Neural progenitor cell (in vitro differentiated cells): ENCODE results near the gene ZNF382. TPM values are rescaled to one million over a fixed set of nuclear protein-coding genes. Genes with fewer than 3 reads are reported as not detected.

Source experiments
- DNase-seq: peaks from one replicate; pipeline ENCODE4 v3.0.0-alpha.2; 2016; ENCODE audit warnings: low spot score
- H2AFZ ChIP-seq: fragments of 200-600 bp; sonication (generic); replicated peaks from 2 replicates; pipeline ENCODE4 v1.6.1; 2016; ENCODE audit warnings: antibody characterized with exemption
- H3F3A ChIP-seq: fragments of 200-600 bp; sonication (generic); 2 replicates; pipeline ENCODE4 v1.6.1; 2016; ENCODE audit warnings: antibody characterized with exemption, low read depth
- H3K27ac ChIP-seq: fragments of 200-600 bp; sonication (generic); 2 replicates; pipeline ENCODE4 v1.5.1; 2016; ENCODE audit warnings: mild to moderate bottlenecking
- H3K27me3 ChIP-seq: fragments of 200-600 bp; sonication (generic); 2 replicates; pipeline ENCODE4 v1.6.1; 2016; ENCODE audit warnings: mild to moderate bottlenecking, moderate library complexity
- H3K36me3 ChIP-seq: fragments of 200-600 bp; sonication (generic); 2 replicates; pipeline ENCODE4 v1.5.1; 2016
- H3K4me1 ChIP-seq: fragments of 200-600 bp; sonication (generic); 2 replicates; pipeline ENCODE4 v1.6.1; 2016; ENCODE audit warnings: mixed run types
- H3K4me2 ChIP-seq: fragments of 200-600 bp; sonication (generic); 2 replicates; pipeline ENCODE4 v1.6.1; 2016
- H3K4me3 ChIP-seq: fragments of 200-600 bp; sonication (generic); 2 replicates; pipeline ENCODE4 v1.5.1; 2016
- H3K79me2 ChIP-seq: fragments of 200-600 bp; sonication (generic); 2 replicates; pipeline ENCODE4 v1.6.1; 2016; ENCODE audit warnings: low read depth
- H3K9ac ChIP-seq: fragments of 200-600 bp; sonication (generic); 2 replicates; pipeline ENCODE4 v1.6.1; 2016
- H3K9me3 ChIP-seq: fragments of 200-600 bp; sonication (generic); 2 replicates; pipeline ENCODE4 v1.5.1; 2016; ENCODE audit warnings: low read depth
- H4K20me1 ChIP-seq: fragments of 200-600 bp; sonication (generic); 2 replicates; pipeline ENCODE4 v1.6.1; 2016; ENCODE audit warnings: low read depth
- H3K27ac Mint-ChIP-seq: 3 replicates; pipeline ENCODE4 v1.8.0; 2021; ENCODE audit warnings: mixed read lengths
- H3K27me3 Mint-ChIP-seq: 2 replicates; pipeline ENCODE4 v1.8.0; 2022; ENCODE audit warnings: low read depth, mild to moderate bottlenecking, inconsistent platforms, moderate library complexity, mixed read lengths; ENCODE audit not compliant: insufficient read depth
- H3K36me3 Mint-ChIP-seq: 3 replicates; pipeline ENCODE4 v1.8.0; 2021; ENCODE audit warnings: mixed read lengths
- H3K4me1 Mint-ChIP-seq: 3 replicates; pipeline ENCODE4 v1.8.0; 2021; ENCODE audit warnings: mixed read lengths
- H3K4me3 Mint-ChIP-seq: 3 replicates; pipeline ENCODE4 v1.8.0; 2021; ENCODE audit warnings: mild to moderate bottlenecking, moderate library complexity, mixed read lengths
- H3K9me3 Mint-ChIP-seq: 3 replicates; pipeline ENCODE4 v1.8.0; 2020; ENCODE audit warnings: mixed read lengths
- CTCF ChIP-seq: fragments of 200-600 bp; sonication (generic); IDR thresholded peaks from 2 replicates; pipeline ENCODE4 v1.5.1; 2017; ENCODE audit warnings: antibody characterized with exemption, mild to moderate bottlenecking
- EZH2 ChIP-seq: fragments of 200-600 bp; sonication (generic); IDR thresholded peaks from 2 replicates; pipeline ENCODE4 v1.6.1; 2017; ENCODE audit warnings: antibody characterized with exemption, mild to moderate bottlenecking, moderate library complexity
- EZH2phosphoT487 ChIP-seq: fragments of 200-600 bp; sonication (generic); IDR thresholded peaks from 2 replicates; pipeline ENCODE4 v1.6.1; 2017; ENCODE audit warnings: antibody characterized with exemption
- total RNA-seq: library from RNA; depleted of rRNA; stranded (reverse); fragments of >200 nt; gene quantifications from 2 replicates; pipeline ENCODE4 v1.2.3, GENCODE V29; 2015; ENCODE audit warnings: low replicate concordance

The ZNF382 gene
- total RNA-seq, result 16.8 and 17.8 TPM in 2 replicates

GRCh38 chr19:36605101-36605876, at the start of gene ZNF382:
Gene ZNF382, plus strand, starts transcription at chr19:36605313. Its CDS starts 4,602 bp downstream, at chr19:36609915.
- no peaks in the 10 kb centered on the region for H3K27me3 ChIP-seq
- Mint-ChIP-seq H3K27ac (peak within 1 kb of the TSS; percentile 46), H3K27me3 (no peaks in the 10 kb centered on the region), H3K4me1 (peaks cover 10% of the 10 kb centered on the region), H3K36me3 (peaks cover 46% of the 10 kb centered on the region), H3K9me3 (peaks cover 56% of the 10 kb centered on the region), H3K4me3 (peak within 1 kb of the TSS; percentile 88)
- H3K4me1 ChIP-seq, result peaks cover 4% of the 10 kb centered on the region
- no peak within 1 kb of the TSS for H3K27ac ChIP-seq
- peaks cover 46% of the 10 kb centered on the region for H3K79me2 ChIP-seq
- no peaks in the 10 kb centered on the region for H4K20me1 ChIP-seq
- peak within 1 kb of the TSS; percentile 50 for H3K9ac ChIP-seq
- no peaks in the 10 kb centered on the region for H3K36me3 ChIP-seq
- H3K4me3 ChIP-seq, result peak within 1 kb of the TSS; percentile 72
- H3F3A ChIP-seq, result no peaks in the 10 kb centered on the region
- H3K4me2 ChIP-seq, result peak within 1 kb of the TSS; percentile 95
- peak within 1 kb of the TSS; percentile 94 for H2AFZ ChIP-seq
- DNase-seq, result peak; percentile 83
- no peaks in the 10 kb centered on the region for H3K9me3 ChIP-seq
- TF ChIP-seq EZH2phosphoT487, result no peak
- no peak for TF ChIP-seq CTCF
- TF ChIP-seq EZH2, result no peak

- Histone ChIP-seq H3K4me3 (no peak overlapping the region), H3K4me2 (no peak overlapping the region), H3K79me2 (peaks cover 79% of the 10 kb centered on the region), H4K20me1 (no peaks in the 10 kb centered on the region), H3F3A (no peaks in the 10 kb centered on the region), H3K27me3 (no peaks in the 10 kb centered on the region), H3K9me3 (peaks cover 3% of the 10 kb centered on the region), H2AFZ (no peak overlapping the region), H3K9ac (no peak overlapping the region), H3K4me1 (no peaks in the 10 kb centered on the region), H3K27ac (no peak overlapping the region), H3K36me3 (peaks cover 3% of the 10 kb centered on the region)
- no peak for DNase-seq
- no peaks in the 10 kb centered on the region for H3K4me1 Mint-ChIP-seq
- H3K9me3 Mint-ChIP-seq, result peaks cover 93% of the 10 kb centered on the region
- TF ChIP-seq EZH2phosphoT487 (no peak), EZH2 (no peak), CTCF (no peak)
- H3K4me3 Mint-ChIP-seq, result no peak overlapping the region
- H3K27ac Mint-ChIP-seq, result no peak overlapping the region
- H3K36me3 Mint-ChIP-seq, result peaks cover 68% of the 10 kb centered on the region
- H3K27me3 Mint-ChIP-seq, result peaks cover 6% of the 10 kb centered on the region
Observed at GRCh38 chr19:36564391-36564790, 40.7 kb upstream of the ZNF382 start.

GRCh38 chr19:36572593-36573019, 32.5 kb upstream of the ZNF382 start:
- Mint-ChIP-seq H3K4me3 (peak overlapping the region; percentile 95), H3K36me3 (peaks cover 67% of the 10 kb centered on the region), H3K9me3 (peaks cover 64% of the 10 kb centered on the region), H3K27me3 (peaks cover 3% of the 10 kb centered on the region), H3K4me1 (peaks cover 16% of the 10 kb centered on the region), H3K27ac (peak overlapping the region; percentile 78)
- Histone ChIP-seq H3K27ac (no peak overlapping the region), H3K79me2 (peaks cover 79% of the 10 kb centered on the region), H4K20me1 (no peaks in the 10 kb centered on the region), H3F3A (no peaks in the 10 kb centered on the region), H2AFZ (peak overlapping the region; percentile 92), H3K27me3 (no peaks in the 10 kb centered on the region), H3K4me2 (peak overlapping the region; percentile 90), H3K9me3 (no peaks in the 10 kb centered on the region), H3K9ac (peak overlapping the region; percentile 70), H3K4me3 (peak overlapping the region; percentile 76), H3K4me1 (peaks cover 16% of the 10 kb centered on the region), H3K36me3 (no peaks in the 10 kb centered on the region)
- no peak for TF ChIP-seq EZH2
- no peak for TF ChIP-seq EZH2phosphoT487
- TF ChIP-seq CTCF, result no peak
- no peak for DNase-seq
